ENCODE results near the gene CCDC148. TPM values are rescaled to one million over a fixed set of nuclear protein-coding genes. Genes with fewer than 3 reads are reported as not detected.

Gene CCDC148
- total and polyA plus RNA-seq, 10 of the 15 experiments (the other 5 are each of a cell fraction or from before 2014, with no cell fraction given), result 0.07 to 0.30 (median 0.18) TPM; not detected in 7

DNA sequence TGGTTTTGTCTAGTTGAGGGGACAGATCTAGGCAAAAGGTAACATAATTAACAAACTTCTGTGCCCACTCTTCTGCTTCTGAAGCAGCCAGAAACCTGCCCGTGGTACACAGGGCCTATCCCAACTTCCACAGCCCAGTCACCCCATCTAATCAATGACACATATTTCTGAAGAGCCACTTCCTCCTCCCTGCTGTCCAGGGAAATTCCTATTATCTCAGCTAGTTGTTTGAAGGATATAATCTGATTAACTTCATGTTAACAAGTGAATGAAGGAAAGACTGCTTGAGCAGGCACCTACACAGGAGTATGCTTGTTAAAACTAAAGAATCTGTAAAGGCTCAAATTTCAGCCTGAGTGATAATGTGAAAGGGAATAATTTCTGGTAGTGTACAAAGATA is 61.4 kb downstream of the CCDC148 start:
- Histone ChIP-seq H3K9me3 (replicated peaks; ENCODE audit: control insufficient read depth, insufficient read depth, low read length) (no peaks in the 10 kb centered on the region), H3K9ac (ENCODE audit: control insufficient read depth, insufficient read depth, low read length) (no peak overlapping the region), H2AFZ (ENCODE audit: control insufficient read depth, low read depth, low read length) (no peak overlapping the region), H3K4me3 (no peak overlapping the region), H3K4me2 (ENCODE audit: control insufficient read depth, insufficient read depth) (no peak overlapping the region), H3K27me3 (replicated peaks in 1 of 2; ENCODE audit: control insufficient read depth in 2 of 2, insufficient read depth in 2 of 2, low read length in 1 of 2) (no peaks in the 10 kb centered on the region), H4K20me1 (ENCODE audit: control insufficient read depth, insufficient read depth) (no peaks in the 10 kb centered on the region), H3K4me1 (ENCODE audit: control insufficient read depth, insufficient read depth, low read length) (no peaks in the 10 kb centered on the region), H3K79me2 (ENCODE audit: control insufficient read depth, insufficient read depth, low read length) (no peaks in the 10 kb centered on the region), H3K36me3 (ENCODE audit: control insufficient read depth in 2 of 2, insufficient read depth in 2 of 2, low read length in 1 of 2) (no peaks in the 10 kb centered on the region), H3K27ac (ENCODE audit: control insufficient read depth, insufficient read depth) (no peak overlapping the region)
- SMC1A ChIA-PET (ENCODE audit: uncharacterized antibody, unreplicated experiment), result interaction anchor here (1.3 to 1.6 kb wide), 2 partner anchors 9 to 340 kb away, joined by 3 read pairs; no protein-coding TSS in a partner anchor
- WGBS (ENCODE audit: insufficient coverage, insufficient replicate concordance, low lambda C conversion rate, missing lambda C conversion rate), result 20% methylated on average over 1 of the region's 1 CpG
- no peak for ATAC-seq
- CTCF ChIA-PET, result no interaction called here
- no peak for FAIRE-seq
- intact Hi-C loops (cut with micrococcal nuclease; ENCODE audit: unreplicated experiment) (no loop called here), in situ Hi-C loops (cut with MboI) (no loop called here)
- no peak for TF ChIP-seq MYB (IDR thresholded peaks at IDR 0.05; ENCODE audit: borderline replicate concordance, low read depth, low read length)
- no peak for TF ChIP-seq HDAC6 (IDR thresholded peaks at IDR 0.05; ENCODE audit: unreplicated experiment)
- TF ChIP-seq ZNF622 (IDR thresholded peaks at IDR 0.05), result no peak
- no peak for DNase-seq (ENCODE audit: low read depth, low spot score)
- no TSS peak for BruUV-seq (replicated peaks)
- RAD21 ChIA-PET (ENCODE audit: unreplicated experiment), result no interaction called here
- POLR2A ChIA-PET, result no interaction called here

DNA sequence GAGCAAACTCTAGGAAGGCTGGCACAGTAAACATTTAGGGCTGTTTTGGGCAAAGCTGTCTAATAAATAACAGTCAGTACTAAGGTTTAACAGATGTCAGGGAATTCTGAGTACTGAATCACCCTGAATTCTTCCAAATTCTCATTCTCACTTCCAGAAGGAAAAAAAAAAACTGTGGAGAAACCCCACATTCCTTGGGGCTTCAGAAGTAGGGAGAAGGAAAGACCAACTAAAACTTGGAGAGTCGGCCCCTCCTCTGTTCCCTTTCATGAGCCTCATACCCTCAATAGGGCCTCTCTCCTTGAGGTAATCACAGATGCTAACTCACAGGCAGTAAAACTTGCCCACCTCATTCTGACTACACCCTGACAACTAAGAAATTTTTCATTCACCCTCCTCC is 62.1 kb downstream of the CCDC148 start:
- POLR2A ChIA-PET, result no interaction called here
- CTCF ChIA-PET, result interaction anchor here (0.7 kb wide), 1 partner anchor 215 kb away, joined by 3 read pairs; no protein-coding TSS in a partner anchor
- SMC1A ChIA-PET (ENCODE audit: uncharacterized antibody, unreplicated experiment), result interaction anchor here (1.3 to 1.6 kb wide), 2 partner anchors 10 to 340 kb away, joined by 3 read pairs; no protein-coding TSS in a partner anchor
- Histone ChIP-seq H3K27ac (ENCODE audit: control insufficient read depth, insufficient read depth) (no peak overlapping the region), H2AFZ (ENCODE audit: control insufficient read depth, low read depth, low read length) (no peak overlapping the region), H3K27me3 (replicated peaks in 1 of 2; ENCODE audit: control insufficient read depth in 2 of 2, insufficient read depth in 2 of 2, low read length in 1 of 2) (no peaks in the 10 kb centered on the region), H3K79me2 (ENCODE audit: control insufficient read depth, insufficient read depth, low read length) (no peaks in the 10 kb centered on the region), H3K4me3 (no peak overlapping the region), H3K4me1 (ENCODE audit: control insufficient read depth, insufficient read depth, low read length) (no peaks in the 10 kb centered on the region), H3K4me2 (ENCODE audit: control insufficient read depth, insufficient read depth) (no peak overlapping the region), H3K36me3 (ENCODE audit: control insufficient read depth in 2 of 2, insufficient read depth in 2 of 2, low read length in 1 of 2) (no peaks in the 10 kb centered on the region), H3K9me3 (replicated peaks; ENCODE audit: control insufficient read depth, insufficient read depth, low read length) (no peaks in the 10 kb centered on the region), H4K20me1 (ENCODE audit: control insufficient read depth, insufficient read depth) (no peaks in the 10 kb centered on the region), H3K9ac (ENCODE audit: control insufficient read depth, insufficient read depth, low read length) (no peak overlapping the region)
- DNase-seq (ENCODE audit: low read depth, low spot score) (no peak), FAIRE-seq (no peak), ATAC-seq (no peak)
- RAD21 ChIA-PET (ENCODE audit: unreplicated experiment), result no interaction called here
- in situ Hi-C loops (cut with MboI) (no loop called here), intact Hi-C loops (cut with micrococcal nuclease; ENCODE audit: unreplicated experiment) (no loop called here)
- TF ChIP-seq, protein P1, sequence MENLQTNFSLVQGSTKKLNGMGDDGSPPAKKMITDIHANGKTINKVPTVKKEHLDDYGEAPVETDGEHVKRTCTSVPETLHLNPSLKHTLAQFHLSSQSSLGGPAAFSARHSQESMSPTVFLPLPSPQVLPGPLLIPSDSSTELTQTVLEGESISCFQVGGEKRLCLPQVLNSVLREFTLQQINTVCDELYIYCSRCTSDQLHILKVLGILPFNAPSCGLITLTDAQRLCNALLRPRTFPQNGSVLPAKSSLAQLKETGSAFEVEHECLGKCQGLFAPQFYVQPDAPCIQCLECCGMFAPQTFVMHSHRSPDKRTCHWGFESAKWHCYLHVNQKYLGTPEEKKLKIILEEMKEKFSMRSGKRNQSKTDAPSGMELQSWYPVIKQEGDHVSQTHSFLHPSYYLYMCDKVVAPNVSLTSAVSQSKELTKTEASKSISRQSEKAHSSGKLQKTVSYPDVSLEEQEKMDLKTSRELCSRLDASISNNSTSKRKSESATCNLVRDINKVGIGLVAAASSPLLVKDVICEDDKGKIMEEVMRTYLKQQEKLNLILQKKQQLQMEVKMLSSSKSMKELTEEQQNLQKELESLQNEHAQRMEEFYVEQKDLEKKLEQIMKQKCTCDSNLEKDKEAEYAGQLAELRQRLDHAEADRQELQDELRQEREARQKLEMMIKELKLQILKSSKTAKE (IDR thresholded peaks at IDR 0.05; ENCODE audit: low read depth, poor library complexity, severe bottlenecking), result no peak
- TF ChIP-seq MXI1 (IDR thresholded peaks at IDR 0.05; ENCODE audit: low read depth, low read length) (no peak), GATAD2B (conservative IDR thresholded peaks at IDR 0.05; ENCODE audit: low read depth) (no peak), WRNIP1 (IDR thresholded peaks at IDR 0.05; ENCODE audit: borderline replicate concordance, low read depth, low read length) (no peak), FOXK2 (IDR thresholded peaks at IDR 0.05) (no peak)
- no TSS peak for BruUV-seq (replicated peaks)
- WGBS (ENCODE audit: insufficient coverage, insufficient replicate concordance, low lambda C conversion rate, missing lambda C conversion rate), result 38% methylated on average over 1 of the region's 1 CpG
